ENCODE measurements around the gene MOGAT3. TPM values are rescaled to one million over a fixed set of nuclear protein-coding genes. Genes with fewer than 3 reads are reported as not detected.

MOGAT3 gene
- total and polyA plus RNA-seq, 7 donors = not detected

DNA sequence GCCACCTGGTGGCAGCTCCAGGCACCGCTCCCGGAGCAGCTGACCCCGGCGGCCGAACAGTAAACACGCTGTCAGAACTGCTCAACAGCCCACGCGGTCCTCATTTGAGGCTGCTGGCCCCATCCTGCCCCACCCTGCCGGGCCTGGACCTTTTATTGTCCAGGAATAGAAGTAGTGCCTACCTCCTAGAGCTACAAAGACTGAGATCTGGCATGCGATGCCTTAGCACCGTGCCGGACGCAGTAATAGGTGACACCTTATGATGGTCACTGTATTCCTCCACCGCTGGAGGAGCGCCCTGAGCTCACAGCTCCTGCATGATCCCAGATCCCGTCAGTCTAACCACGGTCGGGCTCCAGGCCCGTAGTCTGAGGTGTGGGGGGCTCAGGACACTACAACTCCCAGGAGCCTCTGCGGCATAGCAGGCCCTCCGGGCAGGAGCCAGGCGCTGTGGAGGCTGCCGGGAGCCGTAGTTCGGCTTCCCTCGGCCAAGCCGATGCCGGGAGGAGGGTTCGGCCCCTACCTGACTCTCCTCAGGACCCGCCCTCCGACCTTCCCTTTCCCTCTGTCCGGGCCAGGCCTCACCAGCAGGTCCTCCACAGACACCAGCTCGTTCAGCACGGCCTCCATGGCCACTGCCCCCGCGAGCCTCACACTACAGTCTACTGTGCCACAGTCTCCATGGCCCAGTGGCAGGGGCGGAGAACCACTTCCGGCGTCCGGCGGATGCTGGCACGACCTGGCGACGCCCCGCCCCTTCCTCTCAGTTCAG lies 43.7 kb upstream of the MOGAT3 start, which contains the start of gene FIS1:
FIS1 (minus strand) TSS at position 707 of the 772 bp plus-strand sequence; CDS start at position 630, 77 bp downstream.
- peak; percentile 91 for TF ChIP-seq CTCF (IDR thresholded peaks at IDR 0.05)
- WGBS, 3 donors = 0 to 1% (median 0%) methylated on average over 35 to 45 of the region's 45 CpGs
- Histone ChIP-seq H3K27me3 (ENCODE audit: insufficient read depth in 3 of 3, low read length in 2 of 3) (no peaks in the 10 kb centered on the region), H3K4me3 (peak within 1 kb of the TSS; percentile 93), H3K36me3 (ENCODE audit: insufficient read depth in 1 of 2, low read depth in 1 of 2) (peaks cover 3 to 31% of the 10 kb centered on the region in 2 donors), H3K27ac (peak within 1 kb of the TSS; percentile 99), H3K4me1 (peaks cover 44% of the 10 kb centered on the region), H3K9me3 (no peaks in the 10 kb centered on the region)
- intact Hi-C loops (cut with DNase I) = loop anchor here (2.0 to 10.0 kb wide), 2 partner anchors 26 to 360 kb away; partner anchors contain the start of genes UFSP1 (in 1 of the 2) and ZNHIT1 (in 1 of the 2)
- ATAC-seq (peak; percentile 96 to 97 (median 96)), DNase-seq (peak; percentile 94 to 97)

DNA sequence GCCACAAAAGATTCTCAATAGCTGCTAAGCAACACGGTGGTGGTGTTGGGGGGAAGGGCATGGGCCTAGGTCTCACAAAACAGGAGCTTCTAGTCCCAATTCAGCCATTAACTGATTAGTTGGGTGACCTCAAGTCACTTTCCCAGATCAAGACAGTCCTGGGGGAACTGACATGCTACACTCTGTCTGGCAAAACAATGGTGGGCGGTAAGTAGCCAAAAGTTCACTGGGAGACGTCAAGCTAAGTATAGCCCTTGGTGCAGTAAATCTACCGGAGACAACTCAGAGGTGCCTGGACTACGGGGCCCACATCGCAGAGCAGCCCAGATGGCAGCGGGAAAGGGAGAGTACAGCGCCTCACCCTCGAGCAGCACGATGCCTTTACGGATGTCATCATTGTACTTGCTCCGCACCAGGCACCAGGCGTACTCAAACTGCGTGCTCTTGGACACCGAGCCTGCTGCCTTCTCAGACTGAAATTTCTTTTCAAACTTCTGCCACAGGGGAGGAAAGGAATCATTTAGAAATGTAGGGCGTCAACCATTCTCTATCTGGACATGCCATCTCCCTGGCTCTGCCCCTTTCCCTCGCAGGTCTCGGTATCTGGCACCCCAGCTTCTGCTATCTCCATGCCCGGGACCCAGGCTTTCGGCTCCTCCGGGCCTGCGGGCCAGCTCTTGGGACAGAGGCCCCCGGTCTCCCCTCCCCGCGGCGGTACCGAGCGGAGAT lies 43.0 kb upstream of the MOGAT3 start:
- WGBS, 3 donors = 9 to 11% (median 9%) methylated on average over 28 of the region's 28 CpGs
- Histone ChIP-seq H3K9me3 (no peaks in the 10 kb centered on the region), H3K36me3 (ENCODE audit: insufficient read depth in 1 of 2, low read depth in 1 of 2) (peaks cover 3 to 33% of the 10 kb centered on the region in 2 donors), H3K4me1 (peaks cover 47% of the 10 kb centered on the region), H3K27ac (peak overlapping the region; percentile 99), H3K4me3 (peak overlapping the region; percentile 93), H3K27me3 (ENCODE audit: insufficient read depth in 3 of 3, low read length in 2 of 3) (no peaks in the 10 kb centered on the region)
- no peak for DNase-seq
- TF ChIP-seq CTCF (IDR thresholded peaks at IDR 0.05) = no peak
- ATAC-seq = peak in 2 of 4 donors; percentile 4 to 11
- intact Hi-C loops (cut with DNase I) = loop anchor here (2.0 to 10.0 kb wide), 2 partner anchors 25 to 359 kb away; partner anchors contain the start of genes UFSP1 (in 1 of the 2) and ZNHIT1 (in 1 of the 2)

DNA sequence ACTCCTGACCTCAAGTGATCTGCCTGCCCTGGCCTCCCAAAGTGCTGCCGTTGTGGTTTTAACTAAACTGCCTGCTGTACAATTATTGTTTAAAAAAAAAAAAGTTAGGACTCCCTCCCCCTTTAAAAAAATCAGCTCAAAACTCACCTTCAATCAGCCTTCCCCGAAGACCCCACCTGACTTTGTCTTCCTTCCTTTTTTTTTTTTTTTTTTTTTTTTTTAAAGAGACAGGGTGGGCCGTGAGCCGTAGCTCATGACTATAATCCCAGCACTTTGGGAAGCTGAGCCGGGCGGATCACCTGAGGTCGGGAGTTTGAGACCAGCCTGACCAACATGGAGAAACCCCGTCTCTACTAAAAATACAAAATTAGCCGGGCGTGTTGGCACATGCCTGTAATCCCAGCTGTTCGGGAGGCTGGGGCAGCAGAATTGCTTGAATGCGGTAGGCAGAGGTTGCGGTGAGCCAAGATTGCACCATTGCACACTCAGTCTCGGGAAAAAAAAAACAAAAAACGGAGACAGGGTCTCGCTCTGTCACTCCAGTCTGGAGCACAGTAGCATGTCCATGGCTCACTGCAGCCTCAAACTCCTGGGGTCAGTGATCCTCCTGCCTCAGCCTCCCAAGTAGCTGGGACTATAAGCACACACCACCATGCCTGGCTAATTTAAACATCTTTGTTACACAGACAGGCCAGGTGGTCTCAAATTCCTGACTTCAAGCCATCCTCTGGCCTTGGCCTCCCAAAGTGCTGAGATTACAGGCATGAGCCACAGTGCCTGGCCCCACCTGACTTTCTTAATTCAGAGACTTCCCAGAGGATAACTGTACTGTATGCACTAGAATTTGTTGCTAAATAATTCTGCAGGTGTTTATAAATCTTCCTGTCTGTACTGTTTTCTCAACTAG lies 40.9 kb upstream of the MOGAT3 start:
- Histone ChIP-seq H3K27me3 (ENCODE audit: insufficient read depth in 3 of 3, low read length in 2 of 3) (no peaks in the 10 kb centered on the region), H3K9me3 (no peaks in the 10 kb centered on the region), H3K4me1 (peaks cover 50% of the 10 kb centered on the region), H3K36me3 (ENCODE audit: insufficient read depth in 1 of 2, low read depth in 1 of 2) (peaks cover 3 to 41% of the 10 kb centered on the region in 2 donors), H3K4me3 (peak overlapping the region; percentile 4), H3K27ac (peak overlapping the region; percentile 99)
- 43 to 67% (median 54%) methylated on average over 16 of the region's 16 CpGs for WGBS, 3 donors
- intact Hi-C loops (cut with DNase I) = loop anchor here in 1 of 2 donors (10.0 kb wide), 1 partner anchor 357 kb away; the partner anchor contains the start of gene UFSP1
- ATAC-seq (no peak), DNase-seq (no peak)
- no peak for TF ChIP-seq CTCF (IDR thresholded peaks at IDR 0.05)

DNA sequence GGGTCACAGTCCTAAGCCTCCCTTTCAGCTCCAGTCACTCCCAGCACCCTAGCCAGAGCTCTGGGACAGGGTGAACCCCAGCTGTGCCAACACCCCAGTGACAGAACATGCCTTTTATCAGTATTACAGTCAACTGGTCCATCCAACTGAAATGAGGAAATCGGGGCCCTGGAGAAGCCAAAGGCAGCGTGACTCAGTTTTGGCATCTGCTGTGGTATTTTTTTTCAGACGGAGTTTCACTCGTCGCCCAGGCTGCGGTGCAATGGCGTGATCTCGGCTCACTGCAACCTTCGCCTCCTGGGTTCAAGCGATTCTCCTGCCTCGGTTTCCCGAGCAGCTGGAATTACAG lies 40.2 kb upstream of the MOGAT3 start:
- Histone ChIP-seq H3K4me1 (peaks cover 48% of the 10 kb centered on the region), H3K9me3 (no peaks in the 10 kb centered on the region), H3K4me3 (no peak overlapping the region), H3K27me3 (ENCODE audit: insufficient read depth in 3 of 3, low read length in 2 of 3) (no peaks in the 10 kb centered on the region), H3K27ac (peak overlapping the region; percentile 99), H3K36me3 (ENCODE audit: insufficient read depth in 1 of 2, low read depth in 1 of 2) (peaks cover 3 to 41% of the 10 kb centered on the region in 2 donors)
- ATAC-seq (no peak), DNase-seq (no peak)
- no peak for TF ChIP-seq CTCF (IDR thresholded peaks at IDR 0.05)
- WGBS, 3 donors = 71 to 82% (median 73%) methylated on average over 12 of the region's 12 CpGs
- intact Hi-C loops (cut with DNase I) = loop anchor here in 1 of 2 donors (10.0 kb wide), 1 partner anchor 356 kb away; the partner anchor contains the start of gene UFSP1

Measured in psoas muscle (tissue), 8 donors.